Activated CD4-positive, alpha-beta memory T cell treated with anti-CD3 and anti-CD28 coated beads for 36 hours (primary cell): ENCODE results near the gene GALNT5. TPM values are rescaled to one million over a fixed set of nuclear protein-coding genes. Genes with fewer than 3 reads are reported as not detected.
"Not testable (repeated sequence)": the region's sequence is repeated elsewhere in the genome, so short reads cannot be mapped to it uniquely, and the experiment has no call there.

ENCODE experiments used
- CTCF ChIA-PET: fragments of 350-600 bp; sonication (Branson Sonifier 250); formaldehyde crosslinking; loops from one replicate; lab custom pipeline; 2021; ENCODE audit warnings: antibody characterized with exemption, inconsistent platforms; lab: Charles Lee
- POLR2A ChIA-PET: fragments of 350-600 bp; sonication (Branson Sonifier 250); formaldehyde crosslinking; loops from one replicate; lab custom pipeline; 2021; ENCODE audit warnings: antibody characterized with exemption; lab: Charles Lee
- DNase-seq: peaks from one replicate; pipeline ENCODE4 v3.0.0-alpha.2; 2020
- H3K27ac Mint-ChIP-seq: one replicate; pipeline ENCODE4 v1.8.0; 2021; ENCODE audit warnings: mixed read lengths
- H3K27me3 Mint-ChIP-seq: one replicate; pipeline ENCODE4 v1.8.0; 2021; ENCODE audit warnings: mixed read lengths
- H3K36me3 Mint-ChIP-seq: one replicate; pipeline ENCODE4 v1.8.0; 2021; ENCODE audit warnings: mixed read lengths
- H3K4me1 Mint-ChIP-seq: one replicate; pipeline ENCODE4 v1.8.0; 2021; ENCODE audit warnings: low read depth, mixed read lengths
- H3K4me3 Mint-ChIP-seq: one replicate; pipeline ENCODE4 v1.8.0; 2021; ENCODE audit warnings: mild to moderate bottlenecking, mixed read lengths
- H3K9me3 Mint-ChIP-seq: one replicate; pipeline ENCODE4 v1.8.0; 2021; ENCODE audit warnings: mixed read lengths
- intact Hi-C: fragments of 100-400 bp; cut with micrococcal nuclease; formaldehyde crosslinking; loops from one replicate; pipeline ENCODE4 v1.15.1; 2023
- total RNA-seq, 2 experiments: library from RNA; stranded (reverse); gene quantifications; one replicate each; pipeline ENCODE4 v1.2.3, GENCODE V29; 2021

GALNT5 gene
- total RNA-seq, 2 experiments from 2014 or later = not detected

DNA sequence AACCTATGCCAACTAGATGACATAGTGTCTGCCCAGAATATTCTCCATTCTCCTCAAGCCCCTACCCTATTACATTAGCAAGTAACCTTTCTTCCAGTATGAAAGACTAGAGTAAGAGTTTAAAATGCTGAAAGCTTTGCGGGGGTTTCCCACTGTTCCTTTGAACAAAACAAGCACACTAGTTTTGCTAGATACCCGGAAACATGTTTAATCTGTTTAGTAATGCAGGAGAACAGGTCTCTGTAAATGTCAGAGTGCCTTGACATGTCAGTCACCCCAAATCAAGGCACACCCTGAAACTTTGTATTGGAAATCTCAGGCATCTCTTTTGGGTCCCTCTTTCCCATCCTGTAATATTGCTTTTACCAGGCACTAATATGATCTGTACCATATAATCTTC, 11.6 kb downstream of the GALNT5 start:
- H3K4me1 Mint-ChIP-seq = peaks cover 22% of the 10 kb centered on the region
- no peak overlapping the region for H3K4me3 Mint-ChIP-seq
- DNase-seq = no peak
- no peaks in the 10 kb centered on the region for H3K9me3 Mint-ChIP-seq
- intact Hi-C loops = no loop called here
- CTCF ChIA-PET = no interaction called here
- peaks cover 2% of the 10 kb centered on the region for H3K27me3 Mint-ChIP-seq
- no peaks in the 10 kb centered on the region for H3K36me3 Mint-ChIP-seq
- POLR2A ChIA-PET = no interaction called here
- no peak overlapping the region for H3K27ac Mint-ChIP-seq

DNA sequence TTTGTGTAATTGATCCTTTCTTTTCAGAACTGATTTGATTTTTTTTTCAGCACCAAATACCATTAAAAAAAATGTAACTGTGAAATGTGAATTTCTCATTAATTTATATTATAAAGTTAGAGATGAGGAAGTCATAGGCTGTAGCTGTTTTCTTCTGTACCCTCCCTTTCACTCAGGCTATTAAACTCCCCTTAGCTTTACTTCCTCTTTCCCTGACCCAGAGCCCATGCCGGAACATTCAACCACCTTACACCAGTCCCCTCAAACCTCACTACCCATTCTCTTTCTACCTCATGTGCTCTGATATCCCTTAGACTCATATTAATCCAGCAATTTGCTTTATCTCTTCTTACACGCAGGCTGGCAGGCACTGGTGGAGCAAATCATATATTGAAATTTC, 12.4 kb downstream of the GALNT5 start:
- no peak overlapping the region for H3K27ac Mint-ChIP-seq
- ChIA-PET POLR2A (no interaction called here), CTCF (no interaction called here)
- no peaks in the 10 kb centered on the region for H3K9me3 Mint-ChIP-seq
- peaks cover 2% of the 10 kb centered on the region for H3K27me3 Mint-ChIP-seq
- no peak for DNase-seq
- no peak overlapping the region for H3K4me3 Mint-ChIP-seq
- H3K4me1 Mint-ChIP-seq = peaks cover 22% of the 10 kb centered on the region
- intact Hi-C loops = no loop called here
- H3K36me3 Mint-ChIP-seq = no peaks in the 10 kb centered on the region

- ChIA-PET CTCF (no interaction called here), POLR2A (interaction anchor here (1.5 kb wide), 1 partner anchor 10 kb away, joined by 5 read pairs; no protein-coding TSS in a partner anchor)
- Mint-ChIP-seq H3K36me3 (no peaks in the 10 kb centered on the region), H3K4me3 (no peak overlapping the region), H3K4me1 (peaks cover 22% of the 10 kb centered on the region), H3K9me3 (no peaks in the 10 kb centered on the region), H3K27ac (no peak overlapping the region), H3K27me3 (peaks cover 2% of the 10 kb centered on the region)
- peak; percentile 38 for DNase-seq
- intact Hi-C loops = loop anchor here (1.0 kb wide), 2 partner anchors 10 to 25 kb away; no protein-coding TSS in a partner anchor
Observed at GRCh38 chr2:157271590-157272203, 14.2 kb downstream of the GALNT5 start.

DNA sequence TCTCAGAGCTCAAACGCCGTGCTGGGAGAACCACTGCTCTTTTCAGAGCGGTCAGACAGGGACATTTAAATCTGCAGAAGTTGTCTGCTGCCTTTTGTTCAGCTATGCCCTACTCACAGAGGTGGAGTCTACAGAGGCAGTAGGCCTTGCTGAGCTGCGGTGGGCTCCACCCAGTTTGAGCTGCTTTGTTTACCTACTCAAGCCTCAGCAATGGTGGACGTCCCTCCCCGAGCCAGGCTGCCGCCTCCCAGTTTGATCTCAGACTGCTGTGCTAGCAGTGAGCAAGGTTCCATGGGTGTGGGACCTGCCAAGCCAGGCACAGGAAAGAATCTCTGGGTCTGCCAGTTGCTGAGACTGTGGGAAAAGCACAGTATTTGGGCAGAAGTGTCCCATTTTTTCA, 21.8 kb downstream of the GALNT5 start:
- H3K27ac Mint-ChIP-seq, DNase-seq, POLR2A ChIA-PET, intact Hi-C loops, H3K9me3 Mint-ChIP-seq, H3K36me3 Mint-ChIP-seq, H3K4me1 Mint-ChIP-seq, CTCF ChIA-PET, H3K4me3 Mint-ChIP-seq: not testable (repeated sequence)
- peaks cover 24% of the 10 kb centered on the region for H3K27me3 Mint-ChIP-seq

- POLR2A ChIA-PET = no interaction called here
Observed at GRCh38 chr2:157281316-157281715, 23.8 kb downstream of the GALNT5 start.

DNA sequence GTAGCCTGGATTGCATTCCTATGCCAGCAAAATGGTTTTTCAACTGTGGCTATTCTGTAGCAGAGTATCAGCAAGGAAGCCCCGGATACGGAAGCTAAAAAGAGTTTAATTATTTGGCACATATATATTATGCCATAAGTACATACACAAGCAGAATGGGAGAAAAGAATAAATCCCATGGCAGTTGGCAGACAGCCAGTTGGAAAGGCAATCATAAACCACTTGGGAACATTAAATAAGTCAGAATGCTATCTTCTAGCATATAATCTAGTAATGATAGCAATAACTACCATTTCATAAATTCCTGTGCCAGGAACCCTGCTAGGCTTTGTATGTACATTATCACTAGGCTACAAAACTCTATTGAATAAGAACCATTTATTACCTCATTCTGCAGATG, 26.0 kb downstream of the GALNT5 start:
- CTCF ChIA-PET = interaction anchor here (1.0 kb wide), 1 partner anchor 44 kb away, joined by 3 read pairs; no protein-coding TSS in a partner anchor
- Mint-ChIP-seq H3K27me3 (peaks cover 15% of the 10 kb centered on the region), H3K9me3 (no peaks in the 10 kb centered on the region), H3K4me3 (no peak overlapping the region), H3K4me1 (no peaks in the 10 kb centered on the region), H3K36me3 (peaks cover 2% of the 10 kb centered on the region), H3K27ac (no peak overlapping the region)
- intact Hi-C loops = no loop called here
- DNase-seq = no peak
- POLR2A ChIA-PET = no interaction called here

More at GRCh38 chr2:157281316-157281715, 23.8 kb downstream of the GALNT5 start:
- CTCF ChIA-PET = interaction anchor here (0.5 to 1.0 kb wide), 3 partner anchors 46 to 152 kb away, joined by 3 to 4 read pairs (median 3); no protein-coding TSS in a partner anchor
- no peak for DNase-seq
- Mint-ChIP-seq H3K9me3 (no peaks in the 10 kb centered on the region), H3K27ac (no peak overlapping the region), H3K4me1 (no peaks in the 10 kb centered on the region), H3K27me3 (peaks cover 24% of the 10 kb centered on the region), H3K36me3 (peaks cover 2% of the 10 kb centered on the region), H3K4me3 (no peak overlapping the region)
- intact Hi-C loops = no loop called here

GRCh38 chr2:157287160-157287559, 29.7 kb downstream of the GALNT5 start:
- no peak for DNase-seq
- no peak overlapping the region for H3K4me3 Mint-ChIP-seq
- intact Hi-C loops = no loop called here
- no peaks in the 10 kb centered on the region for H3K4me1 Mint-ChIP-seq
- CTCF ChIA-PET = interaction anchor here (5.0 kb wide), 1 partner anchor 15 kb away, joined by 25 read pairs; no protein-coding TSS in a partner anchor
- H3K36me3 Mint-ChIP-seq = no peaks in the 10 kb centered on the region
- POLR2A ChIA-PET = interaction anchor here (0.6 kb wide), 1 partner anchor 292 kb away, joined by 4 read pairs; no protein-coding TSS in a partner anchor
- H3K9me3 Mint-ChIP-seq = no peaks in the 10 kb centered on the region
- H3K27me3 Mint-ChIP-seq = peaks cover 3% of the 10 kb centered on the region
- no peak overlapping the region for H3K27ac Mint-ChIP-seq

GRCh38 chr2:157290525-157290924, 33.0 kb downstream of the GALNT5 start:
- H3K9me3 Mint-ChIP-seq = no peaks in the 10 kb centered on the region
- intact Hi-C loops = no loop called here
- CTCF ChIA-PET = interaction anchor here (5.0 kb wide), 1 partner anchor 12 kb away, joined by 25 read pairs; no protein-coding TSS in a partner anchor

GRCh38 chr2:157291018-157291417, 33.5 kb downstream of the GALNT5 start:
- Mint-ChIP-seq H3K9me3 (no peaks in the 10 kb centered on the region), H3K4me3 (no peak overlapping the region), H3K4me1 (no peaks in the 10 kb centered on the region), H3K27me3 (peaks cover 3% of the 10 kb centered on the region), H3K27ac (no peak overlapping the region), H3K36me3 (no peaks in the 10 kb centered on the region)
- no peak for DNase-seq
- POLR2A ChIA-PET = no interaction called here
- CTCF ChIA-PET = no interaction called here
- intact Hi-C loops = no loop called here

More at GRCh38 chr2:157290525-157290924, 33.0 kb downstream of the GALNT5 start:
- no peaks in the 10 kb centered on the region for H3K4me1 Mint-ChIP-seq
- H3K27me3 Mint-ChIP-seq = peaks cover 3% of the 10 kb centered on the region
- DNase-seq = no peak
- no peaks in the 10 kb centered on the region for H3K36me3 Mint-ChIP-seq
- no peak overlapping the region for H3K27ac Mint-ChIP-seq
- no peak overlapping the region for H3K4me3 Mint-ChIP-seq
- POLR2A ChIA-PET = no interaction called here

GRCh38 chr2:157292853-157293252, 35.3 kb downstream of the GALNT5 start:
- Mint-ChIP-seq H3K27me3 (peaks cover 5% of the 10 kb centered on the region), H3K9me3 (no peaks in the 10 kb centered on the region), H3K36me3 (no peaks in the 10 kb centered on the region), H3K4me1 (no peaks in the 10 kb centered on the region), H3K4me3 (no peak overlapping the region), H3K27ac (no peak overlapping the region)
- ChIA-PET CTCF (interaction anchor here (1.0 kb wide), 1 partner anchor 9 kb away, joined by 4 read pairs; no protein-coding TSS in a partner anchor), POLR2A (no interaction called here)
- no peak for DNase-seq
- intact Hi-C loops = no loop called here

GRCh38 chr2:157296490-157296889, 39.0 kb downstream of the GALNT5 start:
- H3K36me3 Mint-ChIP-seq = no peaks in the 10 kb centered on the region
- intact Hi-C loops = no loop called here
- H3K4me3 Mint-ChIP-seq = no peak overlapping the region
- H3K9me3 Mint-ChIP-seq = no peaks in the 10 kb centered on the region
- no peaks in the 10 kb centered on the region for H3K4me1 Mint-ChIP-seq
- no peak overlapping the region for H3K27ac Mint-ChIP-seq
- ChIA-PET CTCF (interaction anchor here (1.2 kb wide), 1 partner anchor 9 kb away, joined by 3 read pairs; no protein-coding TSS in a partner anchor), POLR2A (no interaction called here)
- H3K27me3 Mint-ChIP-seq = peaks cover 4% of the 10 kb centered on the region
- no peak for DNase-seq

- Mint-ChIP-seq H3K9me3 (no peaks in the 10 kb centered on the region), H3K27ac (no peak overlapping the region), H3K4me1 (no peaks in the 10 kb centered on the region), H3K27me3 (peaks cover 4% of the 10 kb centered on the region), H3K36me3 (no peaks in the 10 kb centered on the region), H3K4me3 (no peak overlapping the region)
- DNase-seq = no peak
- intact Hi-C loops = no loop called here
- POLR2A ChIA-PET = no interaction called here
- CTCF ChIA-PET = interaction anchor here (1.2 to 1.5 kb wide), 2 partner anchors 8 to 196 kb away, joined by 3 read pairs; no protein-coding TSS in a partner anchor
Observed at GRCh38 chr2:157296958-157297357, 39.5 kb downstream of the GALNT5 start.
